GM23248 (cell line): ENCODE measurements around the gene NDUFS7.

ENCODE experiments used
- EZH2 ChIP-seq: fragments of 200-600 bp; sonication (generic); IDR thresholded peaks from 2 replicates; pipeline ENCODE4 v1.6.1; 2018; ENCODE audit warnings: antibody characterized with exemption, mild to moderate bottlenecking; ENCODE audit not compliant: insufficient read depth, poor library complexity, severe bottlenecking
- EZH2phosphoT487 ChIP-seq: fragments of 200-600 bp; sonication (generic); IDR thresholded peaks from 2 replicates; pipeline ENCODE4 v1.6.1; 2018; ENCODE audit warnings: antibody characterized with exemption, moderate library complexity, mild to moderate bottlenecking, low read depth; ENCODE audit not compliant: insufficient read depth

DNA sequence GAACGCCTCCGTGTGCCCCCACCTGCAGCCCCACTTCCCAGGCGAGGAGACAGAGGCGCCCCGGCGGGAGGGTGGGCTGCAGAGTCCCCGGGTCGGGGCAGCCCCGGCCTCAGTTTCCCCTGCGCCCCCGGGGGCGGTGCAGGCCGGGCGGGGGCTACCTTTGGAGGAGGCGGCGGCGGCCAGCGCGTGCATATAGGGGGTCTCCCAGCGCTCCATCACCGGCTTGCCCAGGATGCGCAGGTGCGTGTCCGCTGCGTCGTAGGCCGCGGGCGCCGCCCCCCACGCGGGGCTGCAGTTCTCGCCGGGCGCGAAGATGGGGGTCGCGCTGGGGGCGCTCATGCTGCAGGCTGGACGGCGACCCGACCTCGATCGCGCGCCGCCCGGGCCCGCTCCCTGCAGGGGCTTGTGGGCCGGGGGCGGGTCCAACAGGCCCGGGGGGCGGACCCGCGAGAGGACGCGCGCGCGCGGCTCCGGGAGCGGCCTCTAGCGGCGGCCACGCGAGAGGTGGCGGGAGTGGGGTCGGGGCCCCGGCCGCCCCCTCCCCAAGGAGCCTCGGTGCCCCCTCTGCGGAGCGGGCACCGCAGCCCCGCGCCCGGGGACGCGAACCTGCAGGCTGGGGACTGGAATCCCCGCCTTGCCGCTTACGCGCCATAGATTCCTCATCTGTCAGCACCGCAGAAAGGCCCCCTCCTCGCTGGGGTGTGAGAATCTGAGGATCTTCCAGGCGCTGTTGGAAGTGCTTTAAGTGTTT is 17.6 kb downstream of the NDUFS7 start, which contains the start of gene GAMT:
- TF ChIP-seq EZH2: no peak
- no peak for TF ChIP-seq EZH2phosphoT487
